ENCODE measurements around the gene SORCS2. TPM values are rescaled to one million over a fixed set of nuclear protein-coding genes. Genes with fewer than 3 reads are reported as not detected.

The SORCS2 gene
- total RNA-seq, 8 experiments from 2014 or later = 1.8 to 14.0 (median 5.3) TPM

- in situ Hi-C loops (cut with MboI; ENCODE audit: low pct_unique_long_range_greater_than_20kb in 2 of 9, low sequenced_read_pairs in 9 of 9, unreplicated experiment in 9 of 9) = loop anchor here in 5 of 9 experiments (25.0 kb wide), 2 partner anchors 398 to 523 kb away; partner anchors contain the start of gene SORCS2 (in 5 of the 5)
- H3K27ac ChIP-seq = no peak overlapping the region
- 58 to 100% (median 93%) methylated on average over 1 to 10 of the region's 21 CpGs; no CpG with 5 or more reads in 6 of the 10 experiments for WGBS, 10 experiments
- H3K4me3 ChIP-seq = no peak overlapping the region
- H3K4me1 ChIP-seq (replicated peaks in 1 of 2) = peaks cover 18 to 24% of the 10 kb centered on the region in 2 donors
- peak in 5 of 8 experiments; percentile 21 to 66 (median 59) for ATAC-seq (replicated peaks in 6 of 8)
Observed at GRCh38 chr4:7710576-7711306, 518.4 kb downstream of the SORCS2 start.

DNA sequence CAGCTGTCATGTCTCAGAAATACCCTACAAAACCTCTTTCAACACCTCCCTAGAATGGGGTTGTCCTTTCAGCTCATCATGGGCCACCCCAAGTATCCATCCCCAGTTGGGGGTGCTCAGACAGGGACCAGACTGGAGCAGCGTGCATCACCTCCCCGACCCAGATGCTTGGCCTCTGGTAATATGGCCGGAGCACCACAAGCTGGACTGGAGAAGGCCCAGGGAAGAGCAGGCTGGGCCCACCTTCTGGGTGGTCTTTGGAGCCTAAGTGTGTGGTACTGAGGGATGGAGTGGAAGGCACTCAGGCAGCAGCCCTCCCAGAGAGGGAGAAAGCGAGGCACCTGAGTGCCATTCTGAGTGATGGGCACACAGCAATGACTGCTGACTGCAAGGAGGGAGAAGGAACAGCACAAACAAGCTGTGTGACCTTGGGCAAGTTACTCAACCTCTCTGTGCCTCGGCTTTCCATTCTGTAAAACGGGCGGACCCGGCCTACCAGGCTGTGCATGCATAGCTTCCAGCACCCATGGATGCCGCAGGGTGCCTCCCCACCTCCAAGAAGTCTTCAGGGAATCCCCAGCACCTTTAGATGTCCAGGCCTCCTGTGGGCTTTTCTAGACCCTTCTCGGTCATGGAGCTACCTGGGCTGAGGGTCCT is 519.1 kb downstream of the SORCS2 start:
- H3K27ac ChIP-seq = no peak overlapping the region
- peaks cover 18 to 24% of the 10 kb centered on the region in 2 donors for H3K4me1 ChIP-seq (replicated peaks in 1 of 2)
- in situ Hi-C loops (cut with MboI; ENCODE audit: low pct_unique_long_range_greater_than_20kb in 2 of 9, low sequenced_read_pairs in 9 of 9, unreplicated experiment in 9 of 9) = loop anchor here in 5 of 9 experiments (25.0 kb wide), 2 partner anchors 399 to 524 kb away; partner anchors contain the start of gene SORCS2 (in 5 of the 5)
- no peak overlapping the region for H3K4me3 ChIP-seq
- 95 to 100% (median 100%) methylated on average over 1 to 4 of the region's 10 CpGs; no CpG with 5 or more reads in 7 of the 10 experiments for WGBS, 10 experiments
- ATAC-seq (replicated peaks in 6 of 8) = no peak

- in situ Hi-C loops (cut with MboI; ENCODE audit: low pct_unique_long_range_greater_than_20kb in 2 of 9, low sequenced_read_pairs in 9 of 9, unreplicated experiment in 9 of 9) = loop anchor here in 5 of 9 experiments (25.0 kb wide), 2 partner anchors 400 to 525 kb away; partner anchors contain the start of gene SORCS2 (in 5 of the 5)
Observed at GRCh38 chr4:7712021-7712671, 519.8 kb downstream of the SORCS2 start.

GRCh38 chr4:7713757-7714156 is 521.4 kb downstream of the SORCS2 start:
- Histone ChIP-seq H3K27ac (no peak overlapping the region), H3K4me1 (replicated peaks in 1 of 2) (peaks cover 20 to 21% of the 10 kb centered on the region in 2 donors), H3K4me3 (no peak overlapping the region)
- in situ Hi-C loops (cut with MboI; ENCODE audit: low pct_unique_long_range_greater_than_20kb in 2 of 9, low sequenced_read_pairs in 9 of 9, unreplicated experiment in 9 of 9) = loop anchor here in 5 of 9 experiments (25.0 kb wide), 2 partner anchors 401 to 526 kb away; partner anchors contain the start of gene SORCS2 (in 5 of the 5)
- no peak for ATAC-seq (replicated peaks in 6 of 8)
- 74 to 80% methylated on average over 2 to 3 of the region's 7 CpGs; no CpG with 5 or more reads in 8 of the 10 experiments for WGBS, 10 experiments

More at GRCh38 chr4:7712021-7712671, 519.8 kb downstream of the SORCS2 start:
- ATAC-seq (replicated peaks in 6 of 8) = peak in 3 of 8 experiments; percentile 17 to 58 (median 57)
- H3K4me3 ChIP-seq = no peak overlapping the region
- peaks cover 18 to 24% of the 10 kb centered on the region in 2 donors for H3K4me1 ChIP-seq (replicated peaks in 1 of 2)
- H3K27ac ChIP-seq = no peak overlapping the region
- WGBS, 10 experiments = 60 to 91% (median 80%) methylated on average over 1 to 6 of the region's 19 CpGs; no CpG with 5 or more reads in 5 of the 10 experiments

- 87 to 96% (median 93%) methylated on average over 7 to 18 of the region's 20 CpGs; no CpG with 5 or more reads in 6 of the 10 experiments for WGBS, 10 experiments
- in situ Hi-C loops (cut with MboI; ENCODE audit: low pct_unique_long_range_greater_than_20kb in 2 of 9, low sequenced_read_pairs in 9 of 9, unreplicated experiment in 9 of 9) = loop anchor here in 5 of 9 experiments (25.0 kb wide), 2 partner anchors 402 to 527 kb away; partner anchors contain the start of gene SORCS2 (in 5 of the 5)
- H3K27ac ChIP-seq = no peak overlapping the region
- no peak overlapping the region for H3K4me3 ChIP-seq
- peaks cover 18 to 21% of the 10 kb centered on the region in 2 donors for H3K4me1 ChIP-seq (replicated peaks in 1 of 2)
- ATAC-seq (replicated peaks in 6 of 8) = no peak
Observed at GRCh38 chr4:7714176-7714575, 521.8 kb downstream of the SORCS2 start.

- Histone ChIP-seq H3K4me3 (no peak overlapping the region), H3K4me1 (replicated peaks in 1 of 2) (peaks cover 18 to 23% of the 10 kb centered on the region in 2 donors), H3K27ac (no peak overlapping the region)
- WGBS, 10 experiments = 100% methylated on average over 1 of the region's 1 CpG; no CpG with 5 or more reads in 7 of the 10 experiments
- in situ Hi-C loops (cut with MboI; ENCODE audit: low pct_unique_long_range_greater_than_20kb in 2 of 9, low sequenced_read_pairs in 9 of 9, unreplicated experiment in 9 of 9) = loop anchor here in 5 of 9 experiments (25.0 kb wide), 2 partner anchors 402 to 527 kb away; partner anchors contain the start of gene SORCS2 (in 5 of the 5)
- ATAC-seq (replicated peaks in 6 of 8) = no peak
Observed at GRCh38 chr4:7714738-7715137, 522.4 kb downstream of the SORCS2 start.

DNA sequence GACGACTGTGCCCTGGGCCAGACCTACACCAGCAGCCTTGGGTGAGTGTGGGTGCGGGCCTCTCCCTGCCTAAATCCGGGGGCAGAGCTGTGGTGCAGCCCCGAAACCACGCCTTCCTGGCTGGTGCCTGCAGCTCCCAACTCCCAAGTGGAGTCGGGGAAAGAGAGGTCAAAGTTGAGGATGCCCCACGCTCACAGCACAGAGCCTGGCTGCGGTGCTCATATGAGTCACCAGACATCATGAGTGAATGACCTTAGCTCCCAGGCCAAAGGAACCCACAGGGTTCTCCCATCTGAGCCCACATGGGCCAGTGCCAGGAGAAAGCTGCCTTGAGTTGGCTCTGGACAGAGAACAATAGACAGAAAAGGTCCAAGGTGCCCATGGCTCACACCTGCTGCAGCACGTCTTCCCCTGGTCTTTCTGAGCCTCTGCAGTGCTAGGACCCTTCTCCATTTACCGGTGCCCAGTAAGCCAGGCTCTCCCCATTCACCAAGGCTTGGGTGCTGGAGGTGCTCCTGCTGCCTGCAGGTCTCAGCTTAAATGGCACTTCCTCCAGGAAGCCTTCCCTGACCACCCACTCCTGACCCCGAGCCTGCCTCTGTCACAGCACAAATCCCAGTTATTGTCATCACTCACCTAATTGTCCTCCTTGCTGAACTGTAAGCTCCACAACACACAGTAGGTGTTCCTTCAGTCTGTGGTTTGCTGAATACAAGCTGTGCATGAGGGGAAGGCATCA is 523.1 kb downstream of the SORCS2 start:
- in situ Hi-C loops (cut with MboI; ENCODE audit: low pct_unique_long_range_greater_than_20kb in 2 of 9, low sequenced_read_pairs in 9 of 9, unreplicated experiment in 9 of 9) = loop anchor here in 5 of 9 experiments (25.0 kb wide), 2 partner anchors 403 to 528 kb away; partner anchors contain the start of gene SORCS2 (in 5 of the 5)
- peaks cover 18 to 23% of the 10 kb centered on the region in 2 donors for H3K4me1 ChIP-seq (replicated peaks in 1 of 2)
- 62 to 92% (median 82%) methylated on average over 1 to 4 of the region's 11 CpGs; no CpG with 5 or more reads in 4 of the 10 experiments for whole genome bisulfite sequencing, 10 experiments
- ATAC-seq (replicated peaks in 6 of 8) = no peak
- H3K4me3 ChIP-seq = no peak overlapping the region
- H3K27ac ChIP-seq = no peak overlapping the region

- ATAC-seq (replicated peaks in 6 of 8) = no peak
- Histone ChIP-seq H3K27ac (no peak overlapping the region), H3K4me3 (no peak overlapping the region), H3K4me1 (replicated peaks in 1 of 2) (peaks cover 11 to 17% of the 10 kb centered on the region in 2 donors)
- in situ Hi-C loops (cut with MboI; ENCODE audit: low pct_unique_long_range_greater_than_20kb in 2 of 9, low sequenced_read_pairs in 9 of 9, unreplicated experiment in 9 of 9) = loop anchor here in 5 of 9 experiments (25.0 kb wide), 2 partner anchors 404 to 529 kb away; partner anchors contain the start of gene SORCS2 (in 5 of the 5)
- WGBS, 10 experiments = 57 to 92% (median 78%) methylated on average over 1 to 6 of the region's 6 CpGs
Observed at GRCh38 chr4:7716010-7716721, 523.8 kb downstream of the SORCS2 start.

- Histone ChIP-seq H3K4me1 (replicated peaks in 1 of 2) (peaks cover 8 to 12% of the 10 kb centered on the region in 2 donors), H3K4me3 (no peak overlapping the region), H3K27ac (no peak overlapping the region)
- WGBS, 10 experiments = 56 to 100% (median 80%) methylated on average over 1 to 7 of the region's 11 CpGs; no CpG with 5 or more reads in 3 of the 10 experiments
- in situ Hi-C loops (cut with MboI; ENCODE audit: low pct_unique_long_range_greater_than_20kb in 2 of 9, low sequenced_read_pairs in 9 of 9, unreplicated experiment in 9 of 9) = loop anchor here in 5 of 9 experiments (25.0 kb wide), 2 partner anchors 405 to 530 kb away; partner anchors contain the start of gene SORCS2 (in 5 of the 5)
- no peak for ATAC-seq (replicated peaks in 6 of 8)
Observed at GRCh38 chr4:7717161-7717560, 524.8 kb downstream of the SORCS2 start.

DNA sequence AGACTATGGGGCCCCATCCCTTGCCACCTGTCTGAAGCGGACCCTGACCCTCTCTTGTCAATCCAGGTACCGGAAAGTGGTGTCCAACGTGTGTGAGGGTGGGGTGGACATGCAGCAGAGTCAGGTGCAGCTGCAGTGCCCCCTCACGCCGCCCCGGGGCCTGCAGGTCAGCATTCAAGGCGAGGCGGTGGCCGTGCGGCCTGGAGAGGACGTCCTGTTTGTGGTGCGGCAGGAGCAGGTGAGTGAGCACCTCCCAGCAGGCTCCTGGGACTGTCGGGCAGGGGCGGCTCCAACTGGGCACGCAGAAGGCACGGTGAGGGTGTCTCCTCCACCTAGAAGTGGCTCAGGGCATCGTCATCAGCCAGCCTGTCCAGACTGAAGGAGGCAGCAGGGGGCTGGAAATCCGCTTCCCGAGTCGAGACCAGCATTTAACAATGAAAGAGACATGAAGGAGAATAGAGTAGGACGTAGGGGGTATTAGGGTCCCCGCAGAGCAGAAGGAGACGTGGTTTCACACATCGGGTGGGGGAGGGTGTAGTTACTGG is 525.7 kb downstream of the SORCS2 start:
- WGBS, 10 experiments = 20 to 80% (median 54%) methylated on average over 1 to 9 of the region's 24 CpGs; no CpG with 5 or more reads in 2 of the 10 experiments
- H3K4me1 ChIP-seq (replicated peaks in 1 of 2) = peaks cover 5 to 6% of the 10 kb centered on the region in 2 donors
- H3K4me3 ChIP-seq = no peak overlapping the region
- H3K27ac ChIP-seq = no peak overlapping the region
- ATAC-seq (replicated peaks in 6 of 8) = no peak
- in situ Hi-C loops (cut with MboI; ENCODE audit: low pct_unique_long_range_greater_than_20kb in 2 of 9, low sequenced_read_pairs in 9 of 9, unreplicated experiment in 9 of 9) = loop anchor here in 5 of 9 experiments (25.0 kb wide), 2 partner anchors 406 to 531 kb away; partner anchors contain the start of gene SORCS2 (in 5 of the 5)

All from motor neuron (in vitro differentiated cells).